Measurements from ENCODE around the gene SHTN1. TPM values are rescaled to one million over a fixed set of nuclear protein-coding genes. Genes with fewer than 3 reads are reported as not detected.

The SHTN1 gene
- total and polyA plus RNA-seq, 7 donors, result 0.17 to 3.2 (median 0.78) TPM

DNA sequence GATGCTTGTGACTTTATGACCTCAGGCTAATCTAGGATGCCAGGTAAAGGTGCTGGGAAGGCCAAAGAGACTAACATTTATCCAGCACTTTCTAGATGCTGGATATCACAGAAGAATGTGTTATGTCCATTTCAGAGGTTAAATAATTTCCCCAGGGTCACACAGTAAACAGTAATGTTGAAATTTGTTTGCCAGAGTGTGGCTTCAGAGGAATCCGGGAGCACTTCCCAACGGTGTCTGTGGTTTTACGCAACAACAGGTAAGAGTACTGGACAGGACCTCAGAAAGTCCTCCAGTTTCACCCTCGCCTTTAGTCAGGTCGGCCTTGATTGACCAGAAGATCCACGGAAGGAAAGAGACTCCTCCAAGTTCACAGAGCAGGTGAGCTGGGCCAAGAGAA is 1.7 kb downstream of the SHTN1 start:
- H3K4me3 ChIP-seq, result no peak overlapping the region

DNA sequence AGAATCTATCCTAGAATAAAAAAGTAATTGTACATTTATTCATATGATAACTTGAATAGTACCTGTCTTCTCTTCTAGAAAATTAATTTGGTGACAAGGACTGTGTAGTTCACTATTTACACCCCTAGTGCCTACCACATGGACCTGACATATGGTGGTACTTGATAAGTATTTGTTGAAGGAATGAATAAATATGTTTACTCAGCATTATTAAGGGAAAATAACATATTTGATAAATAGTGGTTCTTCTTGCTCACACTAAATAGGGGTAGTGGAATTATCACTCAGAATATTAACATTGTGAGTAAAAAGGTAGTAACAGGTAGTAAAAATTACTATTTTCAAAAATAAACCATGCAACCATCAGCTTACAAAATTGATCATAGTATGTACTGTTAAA is 2.8 kb downstream of the SHTN1 start:
- intact Hi-C loops (cut with DNase I), result no loop called here
- Histone ChIP-seq H3K36me3 (ENCODE audit: insufficient read depth in 1 of 2, low read depth in 1 of 2) (no peaks in the 10 kb centered on the region), H3K27me3 (ENCODE audit: insufficient read depth in 3 of 3, low read length in 2 of 3) (peaks cover 0 to 30% (median 0%) of the 10 kb centered on the region in 3 donors), H3K27ac (no peak overlapping the region), H3K4me3 (no peak overlapping the region), H3K4me1 (no peaks in the 10 kb centered on the region), H3K9me3 (no peaks in the 10 kb centered on the region)
- TF ChIP-seq, protein P1, sequence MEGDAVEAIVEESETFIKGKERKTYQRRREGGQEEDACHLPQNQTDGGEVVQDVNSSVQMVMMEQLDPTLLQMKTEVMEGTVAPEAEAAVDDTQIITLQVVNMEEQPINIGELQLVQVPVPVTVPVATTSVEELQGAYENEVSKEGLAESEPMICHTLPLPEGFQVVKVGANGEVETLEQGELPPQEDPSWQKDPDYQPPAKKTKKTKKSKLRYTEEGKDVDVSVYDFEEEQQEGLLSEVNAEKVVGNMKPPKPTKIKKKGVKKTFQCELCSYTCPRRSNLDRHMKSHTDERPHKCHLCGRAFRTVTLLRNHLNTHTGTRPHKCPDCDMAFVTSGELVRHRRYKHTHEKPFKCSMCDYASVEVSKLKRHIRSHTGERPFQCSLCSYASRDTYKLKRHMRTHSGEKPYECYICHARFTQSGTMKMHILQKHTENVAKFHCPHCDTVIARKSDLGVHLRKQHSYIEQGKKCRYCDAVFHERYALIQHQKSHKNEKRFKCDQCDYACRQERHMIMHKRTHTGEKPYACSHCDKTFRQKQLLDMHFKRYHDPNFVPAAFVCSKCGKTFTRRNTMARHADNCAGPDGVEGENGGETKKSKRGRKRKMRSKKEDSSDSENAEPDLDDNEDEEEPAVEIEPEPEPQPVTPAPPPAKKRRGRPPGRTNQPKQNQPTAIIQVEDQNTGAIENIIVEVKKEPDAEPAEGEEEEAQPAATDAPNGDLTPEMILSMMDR (IDR thresholded peaks at IDR 0.05), result no peak
- no peak for ATAC-seq
- no peak for DNase-seq

More for the DNA sequence above, 1.7 kb downstream of the SHTN1 start:
- DNase-seq (no peak), ATAC-seq (no peak)
- Histone ChIP-seq H3K27ac (no peak overlapping the region), H3K36me3 (ENCODE audit: insufficient read depth in 1 of 2, low read depth in 1 of 2) (no peaks in the 10 kb centered on the region), H3K9me3 (no peaks in the 10 kb centered on the region), H3K27me3 (ENCODE audit: insufficient read depth in 3 of 3, low read length in 2 of 3) (peaks cover 0 to 30% (median 2%) of the 10 kb centered on the region in 3 donors), H3K4me1 (no peaks in the 10 kb centered on the region)
- TF ChIP-seq, protein P1 (IDR thresholded peaks at IDR 0.05), result no peak
- WGBS, 3 donors, result 92 to 98% (median 94%) methylated on average over 6 of the region's 6 CpGs
- intact Hi-C loops (cut with DNase I), result no loop called here

DNA sequence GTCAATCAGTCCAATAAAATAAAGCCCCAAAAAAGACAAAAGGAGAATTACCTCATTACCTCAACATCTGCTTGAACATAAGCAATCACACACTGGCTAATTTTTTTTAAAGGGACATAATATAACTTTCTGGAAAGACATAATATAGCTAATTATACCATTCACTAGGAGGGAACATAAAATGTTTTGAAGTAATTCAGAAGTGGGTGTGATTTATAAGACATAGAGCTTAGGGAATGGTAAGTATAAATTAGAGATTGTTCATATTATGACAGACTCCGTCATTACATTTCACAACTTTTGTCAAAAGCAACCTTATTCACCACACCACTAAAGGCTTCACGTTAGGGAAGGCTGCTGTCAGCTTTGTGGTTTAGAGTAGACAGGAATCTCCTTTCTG is 3.8 kb downstream of the SHTN1 start:
- peaks cover 0 to 30% (median 0%) of the 10 kb centered on the region in 3 donors for H3K27me3 ChIP-seq (ENCODE audit: insufficient read depth in 3 of 3, low read length in 2 of 3)
- intact Hi-C loops (cut with DNase I), result no loop called here
- no peaks in the 10 kb centered on the region for H3K9me3 ChIP-seq
- no peak overlapping the region for H3K4me3 ChIP-seq
- no peaks in the 10 kb centered on the region for H3K36me3 ChIP-seq (ENCODE audit: insufficient read depth in 1 of 2, low read depth in 1 of 2)
- DNase-seq (no peak), ATAC-seq (no peak)
- H3K27ac ChIP-seq, result no peak overlapping the region
- TF ChIP-seq, protein P1 (IDR thresholded peaks at IDR 0.05), result no peak
- 82 to 87% (median 87%) methylated on average over 2 of the region's 2 CpGs for whole genome bisulfite sequencing, 3 donors
- H3K4me1 ChIP-seq, result no peaks in the 10 kb centered on the region

DNA sequence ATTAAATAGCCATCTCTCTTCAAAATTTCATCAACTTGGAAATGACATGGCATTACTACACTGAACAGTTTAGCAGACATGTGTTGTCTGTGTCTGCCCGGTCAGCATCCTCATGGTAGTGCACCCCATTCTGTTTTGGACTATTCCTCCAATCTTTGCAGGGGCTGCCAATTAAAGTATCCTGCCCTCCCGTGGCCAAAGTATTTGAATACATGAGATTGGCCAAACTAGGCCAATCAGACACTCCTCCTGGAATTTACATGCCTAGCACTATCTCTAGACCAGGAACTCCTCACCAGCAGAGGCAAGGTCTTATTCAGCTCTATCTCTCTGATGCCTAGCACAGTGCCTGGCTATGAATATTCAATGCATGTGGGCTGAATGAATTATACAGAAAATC is 4.4 kb downstream of the SHTN1 start:
- no peaks in the 10 kb centered on the region for H3K36me3 ChIP-seq (ENCODE audit: insufficient read depth in 1 of 2, low read depth in 1 of 2)
- H3K27ac ChIP-seq, result no peak overlapping the region
- no peak for ATAC-seq

DNA sequence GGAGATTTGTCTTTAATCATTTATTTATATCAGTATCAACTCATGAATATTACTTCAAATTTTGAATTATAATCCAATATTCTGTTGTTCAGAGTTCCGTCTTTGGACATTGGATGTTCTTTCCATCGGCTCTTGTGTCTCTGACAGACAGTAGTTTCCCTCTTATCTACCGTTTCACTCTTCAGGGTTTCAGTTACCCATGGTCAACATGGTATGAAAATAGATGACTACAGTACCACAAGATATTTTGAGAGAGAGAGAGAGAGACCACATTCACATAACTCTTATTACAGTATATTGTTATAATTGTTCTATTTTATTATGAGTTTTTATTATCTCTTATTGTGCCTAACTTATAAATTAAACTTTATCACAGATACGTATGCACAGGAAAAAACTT is 6.8 kb downstream of the SHTN1 start:
- H3K4me1 ChIP-seq, result no peaks in the 10 kb centered on the region
- ATAC-seq, result no peak
- TF ChIP-seq, protein P1 (IDR thresholded peaks at IDR 0.05), result no peak
- H3K27ac ChIP-seq, result no peak overlapping the region
- H3K4me3 ChIP-seq, result no peak overlapping the region
- intact Hi-C loops (cut with DNase I), result no loop called here
- DNase-seq, result no peak
- 93 to 99% (median 94%) methylated on average over 4 of the region's 4 CpGs for WGBS, 3 donors
- no peaks in the 10 kb centered on the region for H3K36me3 ChIP-seq (ENCODE audit: insufficient read depth in 1 of 2, low read depth in 1 of 2)
- H3K9me3 ChIP-seq, result no peaks in the 10 kb centered on the region
- peaks cover 0 to under 1% (median 0%) of the 10 kb centered on the region in 3 donors for H3K27me3 ChIP-seq (ENCODE audit: insufficient read depth in 3 of 3, low read length in 2 of 3)

More for the DNA sequence above, 4.4 kb downstream of the SHTN1 start:
- intact Hi-C loops (cut with DNase I), result no loop called here
- Histone ChIP-seq H3K4me3 (no peak overlapping the region), H3K9me3 (no peaks in the 10 kb centered on the region), H3K27me3 (ENCODE audit: insufficient read depth in 3 of 3, low read length in 2 of 3) (peaks cover 0 to 25% (median 0%) of the 10 kb centered on the region in 3 donors), H3K4me1 (no peaks in the 10 kb centered on the region)
- no peak for DNase-seq
- WGBS, 3 donors, result 55 to 62% (median 56%) methylated on average over 2 of the region's 2 CpGs
- TF ChIP-seq, protein P1 (IDR thresholded peaks at IDR 0.05), result no peak
